Hepatocyte (in vitro differentiated cells): ENCODE measurements around the gene KIF6. TPM values are rescaled to one million over a fixed set of nuclear protein-coding genes. Genes with fewer than 3 reads are reported as not detected.
"Not testable (repeated sequence)": the region's sequence is repeated elsewhere in the genome, so short reads cannot be mapped to it uniquely, and the experiment has no call there.

ENCODE experiments used
- DNase-seq: peaks from one replicate; pipeline ENCODE4 v3.0.0-alpha.2; 2016; ENCODE audit warnings: low spot score
- H2AFZ ChIP-seq: fragments of 200-600 bp; sonication (generic); 2 replicates; pipeline ENCODE4 v1.6.0; 2016; ENCODE audit warnings: antibody characterized with exemption, mild to moderate bottlenecking
- H3K27ac ChIP-seq: fragments of 200-600 bp; sonication (generic); 2 replicates; pipeline ENCODE4 v1.5.1; 2016; ENCODE audit warnings: mild to moderate bottlenecking
- H3K27me3 ChIP-seq: fragments of 200-600 bp; sonication (generic); 2 replicates; pipeline ENCODE4 v1.6.1; 2016
- H3K36me3 ChIP-seq: fragments of 200-600 bp; sonication (generic); replicated peaks from 2 replicates; pipeline ENCODE4 v1.5.1; 2016; ENCODE audit warnings: low read depth; ENCODE audit not compliant: insufficient read depth
- H3K4me1 ChIP-seq: fragments of 200-600 bp; sonication (generic); 2 replicates; pipeline ENCODE4 v1.5.1; 2016; ENCODE audit warnings: mild to moderate bottlenecking, moderate library complexity; ENCODE audit not compliant: insufficient read depth
- H3K4me2 ChIP-seq: fragments of 200-600 bp; sonication (generic); 2 replicates; pipeline ENCODE4 v1.6.0; 2016
- H3K4me3 ChIP-seq: fragments of 200-600 bp; sonication (generic); 2 replicates; pipeline ENCODE4 v1.5.1; 2016; ENCODE audit warnings: mild to moderate bottlenecking
- H3K79me2 ChIP-seq: fragments of 200-600 bp; sonication (generic); 2 replicates; pipeline ENCODE4 v1.6.0; 2017; ENCODE audit warnings: mild to moderate bottlenecking
- H3K9me2 ChIP-seq: fragments of 200-600 bp; sonication (generic); replicated peaks from 2 replicates; pipeline ENCODE4 v1.6.0; 2017; ENCODE audit warnings: mild to moderate bottlenecking; ENCODE audit not compliant: insufficient read depth
- H3K9me3 ChIP-seq: fragments of 200-600 bp; sonication (generic); 2 replicates; pipeline ENCODE4 v1.5.1; 2016; ENCODE audit warnings: low read depth, mild to moderate bottlenecking
- H4K20me1 ChIP-seq: fragments of 200-600 bp; sonication (generic); 2 replicates; pipeline ENCODE4 v1.6.0; 2016; ENCODE audit warnings: mild to moderate bottlenecking; ENCODE audit not compliant: insufficient read depth, poor library complexity, severe bottlenecking
- EZH2 ChIP-seq: fragments of 200-600 bp; sonication (generic); IDR thresholded peaks from 2 replicates; pipeline ENCODE4 v1.6.1; 2016; ENCODE audit warnings: antibody characterized with exemption, mild to moderate bottlenecking, borderline replicate concordance
- EZH2phosphoT487 ChIP-seq: fragments of 200-600 bp; sonication (generic); IDR thresholded peaks from one replicate; pipeline ENCODE4 v1.6.1; 2018; ENCODE audit warnings: antibody characterized with exemption, mild to moderate bottlenecking, low read depth, moderate library complexity; ENCODE audit not compliant: unreplicated experiment, severe bottlenecking
- WGBS: methylation state at CpG from one replicate; pipeline ENCODE4 v1.1.6; 2016; ENCODE audit warnings: low lambda C conversion rate; ENCODE audit errors: missing lambda C conversion rate; 5-methylcytosine and 5-hydroxymethylcytosine counted together
- polyA plus RNA-seq: library from polyadenylated mRNA; unstranded; fragments of >200 nt; fragmentation: Nextera tagmentation; extraction: Ambion mirVana; gene quantifications from 2 replicates; pipeline ENCODE4 v1.2.1, GENCODE V29; 2016
- total RNA-seq: library from RNA; depleted of rRNA; stranded (reverse); fragments of >200 nt; gene quantifications from 2 replicates; pipeline ENCODE4 v1.2.3, GENCODE V29; 2014
- TF ChIP-seq, protein P1 (sequence below): fragments of 200-600 bp; sonication (generic); IDR thresholded peaks from 2 replicates; pipeline ENCODE4 v1.5.1; 2016; ENCODE audit warnings: antibody characterized with exemption, mild to moderate bottlenecking; ENCODE audit not compliant: poor library complexity

The KIF6 gene
- total and polyA plus RNA-seq, 2 experiments from 2014 or later: 0.87 to 2.3 TPM

DNA sequence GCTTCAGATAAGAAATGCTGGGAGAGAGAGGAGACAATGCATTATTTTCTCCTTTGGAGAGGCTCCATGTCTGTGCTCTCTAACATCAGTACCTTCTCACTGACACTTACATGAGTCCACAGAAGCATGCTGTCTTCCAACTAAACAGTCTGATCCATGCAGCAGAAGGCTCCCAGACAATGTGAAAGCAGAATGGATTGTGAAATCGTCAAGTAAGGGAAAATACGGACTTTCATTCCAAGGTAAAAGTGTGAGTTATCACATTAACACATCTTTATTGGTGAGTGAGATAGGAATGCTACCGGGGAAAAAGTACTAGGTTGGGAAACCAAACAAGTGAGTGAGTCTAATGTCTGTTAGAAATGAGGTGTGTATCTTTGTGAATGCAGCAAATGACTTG lies 235.1 kb downstream of the KIF6 start:
- Histone ChIP-seq H3K4me1 (no peaks in the 10 kb centered on the region), H4K20me1 (no peaks in the 10 kb centered on the region), H3K27me3 (no peaks in the 10 kb centered on the region), H3K4me3 (no peak overlapping the region), H3K4me2 (no peak overlapping the region), H3K79me2 (no peaks in the 10 kb centered on the region), H3K9me2 (no peaks in the 10 kb centered on the region), H3K27ac (no peak overlapping the region), H2AFZ (no peak overlapping the region), H3K9me3 (no peaks in the 10 kb centered on the region), H3K36me3 (no peaks in the 10 kb centered on the region)
- WGBS: 30% methylated on average over 3 of the region's 3 CpGs
- no peak for TF ChIP-seq EZH2
- TF ChIP-seq, protein P1, sequence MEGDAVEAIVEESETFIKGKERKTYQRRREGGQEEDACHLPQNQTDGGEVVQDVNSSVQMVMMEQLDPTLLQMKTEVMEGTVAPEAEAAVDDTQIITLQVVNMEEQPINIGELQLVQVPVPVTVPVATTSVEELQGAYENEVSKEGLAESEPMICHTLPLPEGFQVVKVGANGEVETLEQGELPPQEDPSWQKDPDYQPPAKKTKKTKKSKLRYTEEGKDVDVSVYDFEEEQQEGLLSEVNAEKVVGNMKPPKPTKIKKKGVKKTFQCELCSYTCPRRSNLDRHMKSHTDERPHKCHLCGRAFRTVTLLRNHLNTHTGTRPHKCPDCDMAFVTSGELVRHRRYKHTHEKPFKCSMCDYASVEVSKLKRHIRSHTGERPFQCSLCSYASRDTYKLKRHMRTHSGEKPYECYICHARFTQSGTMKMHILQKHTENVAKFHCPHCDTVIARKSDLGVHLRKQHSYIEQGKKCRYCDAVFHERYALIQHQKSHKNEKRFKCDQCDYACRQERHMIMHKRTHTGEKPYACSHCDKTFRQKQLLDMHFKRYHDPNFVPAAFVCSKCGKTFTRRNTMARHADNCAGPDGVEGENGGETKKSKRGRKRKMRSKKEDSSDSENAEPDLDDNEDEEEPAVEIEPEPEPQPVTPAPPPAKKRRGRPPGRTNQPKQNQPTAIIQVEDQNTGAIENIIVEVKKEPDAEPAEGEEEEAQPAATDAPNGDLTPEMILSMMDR: no peak
- peak; percentile 58 for TF ChIP-seq EZH2phosphoT487
- DNase-seq: no peak

DNA sequence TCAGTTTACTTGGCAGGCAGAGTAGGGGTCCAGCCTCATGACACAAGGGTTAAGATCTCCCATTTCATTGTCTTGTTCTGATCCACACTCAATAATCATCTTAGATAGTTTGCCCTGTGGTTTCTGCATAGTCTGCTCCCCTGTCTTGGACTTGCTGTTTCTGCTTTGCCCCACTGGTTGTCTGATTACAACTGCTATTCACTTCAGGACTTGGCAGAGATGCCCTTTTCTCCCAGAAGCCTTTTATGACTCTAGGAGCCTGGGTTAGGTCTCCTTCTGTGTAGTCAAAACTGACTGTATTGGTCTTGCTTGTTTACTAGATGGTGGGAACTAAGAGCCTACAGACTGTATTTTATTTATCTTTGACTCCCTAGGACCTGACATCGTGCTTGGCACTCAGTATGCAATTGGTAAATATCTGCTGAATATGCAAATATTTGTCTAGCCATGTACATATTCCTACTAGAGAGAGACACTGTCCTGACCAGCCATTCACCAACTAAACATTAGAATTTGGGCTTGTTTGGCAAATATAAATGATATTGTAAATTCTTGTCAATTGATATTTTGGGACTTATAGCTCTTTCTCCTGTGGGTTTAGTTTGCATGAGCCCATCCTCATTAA lies 236.8 kb downstream of the KIF6 start:
- no peak overlapping the region for H2AFZ ChIP-seq
- TF ChIP-seq EZH2phosphoT487 (no peak), EZH2 (no peak)
- TF ChIP-seq, protein P1: no peak
- no peak overlapping the region for H3K4me3 ChIP-seq
- no peak for DNase-seq
- H3K4me1 ChIP-seq: no peaks in the 10 kb centered on the region
- H4K20me1 ChIP-seq: no peaks in the 10 kb centered on the region
- H3K9me3 ChIP-seq: no peaks in the 10 kb centered on the region
- H3K9me2 ChIP-seq: no peaks in the 10 kb centered on the region
- 88% methylated on average over 1 of the region's 1 CpG for WGBS
- no peak overlapping the region for H3K4me2 ChIP-seq
- no peaks in the 10 kb centered on the region for H3K36me3 ChIP-seq
- H3K27me3 ChIP-seq: no peaks in the 10 kb centered on the region
- H3K27ac ChIP-seq: no peak overlapping the region
- no peaks in the 10 kb centered on the region for H3K79me2 ChIP-seq

DNA sequence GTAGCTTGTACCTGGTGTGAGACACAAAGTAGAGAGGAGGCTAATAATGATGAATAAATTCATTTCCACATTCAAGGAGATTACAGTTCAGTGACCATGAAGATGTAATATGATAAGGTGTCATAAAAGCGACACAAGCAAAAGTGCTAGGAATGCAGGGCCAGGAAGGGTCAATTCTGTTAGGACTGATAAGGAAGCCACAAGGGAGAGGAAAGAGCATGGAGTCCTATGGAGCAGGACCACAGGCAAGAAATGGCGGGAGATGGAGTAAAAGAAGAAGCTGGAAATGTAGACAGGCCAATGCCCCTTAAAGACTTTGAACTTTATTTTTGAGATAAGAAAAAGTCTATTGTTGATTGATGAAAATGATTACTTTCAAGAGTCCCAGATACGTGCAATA lies 240.9 kb downstream of the KIF6 start:
- Histone ChIP-seq H3K9me3 (no peaks in the 10 kb centered on the region), H3K36me3 (no peaks in the 10 kb centered on the region), H3K4me3 (no peak overlapping the region), H3K79me2 (no peaks in the 10 kb centered on the region), H3K27me3 (no peaks in the 10 kb centered on the region), H3K4me2 (no peak overlapping the region), H3K4me1 (no peaks in the 10 kb centered on the region), H2AFZ (no peak overlapping the region), H3K9me2 (no peaks in the 10 kb centered on the region), H4K20me1 (no peaks in the 10 kb centered on the region), H3K27ac (no peak overlapping the region)
- 57% methylated on average over 3 of the region's 3 CpGs for WGBS
- no peak for DNase-seq
- TF ChIP-seq, protein P1: no peak
- TF ChIP-seq EZH2phosphoT487: no peak
- TF ChIP-seq EZH2: no peak

DNA sequence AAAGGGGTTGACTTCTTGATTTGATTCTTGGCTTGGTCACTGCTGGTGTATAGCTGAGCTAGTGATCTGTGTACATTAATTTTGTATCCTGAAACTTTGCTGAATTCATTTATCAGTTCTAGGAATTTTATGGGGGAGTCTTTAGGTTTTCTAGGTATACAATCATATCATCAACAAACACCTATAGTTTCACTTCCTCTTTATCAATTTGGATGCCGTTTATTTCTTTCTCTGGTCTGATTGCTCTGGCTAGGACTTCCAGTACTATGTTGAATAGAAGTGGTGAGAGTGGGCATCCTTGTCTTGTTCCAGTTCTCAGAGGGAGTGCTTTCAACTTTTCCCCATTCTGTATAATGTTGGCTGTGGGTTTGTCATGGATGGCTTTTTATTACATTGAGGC lies 245.4 kb downstream of the KIF6 start:
- not testable (repeated sequence) for H3K4me2 ChIP-seq, H3K27ac ChIP-seq, H3K36me3 ChIP-seq, H4K20me1 ChIP-seq, H2AFZ ChIP-seq, H3K27me3 ChIP-seq, H3K4me1 ChIP-seq, H3K9me3 ChIP-seq, H3K4me3 ChIP-seq, H3K79me2 ChIP-seq, H3K9me2 ChIP-seq, DNase-seq
- WGBS: 92% methylated on average over 1 of the region's 1 CpG
